GM19372 (cell line): ENCODE measurements around the gene PLGRKT.
"Not testable (repeated sequence)": the region's sequence is repeated elsewhere in the genome, so short reads cannot be mapped to it uniquely, and the experiment has no call there.

Experiments used
- ATAC-seq: cut with Tn5 transposase; IDR thresholded peaks from one replicate; pipeline ENCODE4 v1.9.1; 2021; ENCODE audit warnings: mild to moderate bottlenecking, low read depth, moderate library complexity; ENCODE audit not compliant: unreplicated experiment

Gene PLGRKT, protein sequence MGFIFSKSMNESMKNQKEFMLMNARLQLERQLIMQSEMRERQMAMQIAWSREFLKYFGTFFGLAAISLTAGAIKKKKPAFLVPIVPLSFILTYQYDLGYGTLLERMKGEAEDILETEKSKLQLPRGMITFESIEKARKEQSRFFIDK

DNA sequence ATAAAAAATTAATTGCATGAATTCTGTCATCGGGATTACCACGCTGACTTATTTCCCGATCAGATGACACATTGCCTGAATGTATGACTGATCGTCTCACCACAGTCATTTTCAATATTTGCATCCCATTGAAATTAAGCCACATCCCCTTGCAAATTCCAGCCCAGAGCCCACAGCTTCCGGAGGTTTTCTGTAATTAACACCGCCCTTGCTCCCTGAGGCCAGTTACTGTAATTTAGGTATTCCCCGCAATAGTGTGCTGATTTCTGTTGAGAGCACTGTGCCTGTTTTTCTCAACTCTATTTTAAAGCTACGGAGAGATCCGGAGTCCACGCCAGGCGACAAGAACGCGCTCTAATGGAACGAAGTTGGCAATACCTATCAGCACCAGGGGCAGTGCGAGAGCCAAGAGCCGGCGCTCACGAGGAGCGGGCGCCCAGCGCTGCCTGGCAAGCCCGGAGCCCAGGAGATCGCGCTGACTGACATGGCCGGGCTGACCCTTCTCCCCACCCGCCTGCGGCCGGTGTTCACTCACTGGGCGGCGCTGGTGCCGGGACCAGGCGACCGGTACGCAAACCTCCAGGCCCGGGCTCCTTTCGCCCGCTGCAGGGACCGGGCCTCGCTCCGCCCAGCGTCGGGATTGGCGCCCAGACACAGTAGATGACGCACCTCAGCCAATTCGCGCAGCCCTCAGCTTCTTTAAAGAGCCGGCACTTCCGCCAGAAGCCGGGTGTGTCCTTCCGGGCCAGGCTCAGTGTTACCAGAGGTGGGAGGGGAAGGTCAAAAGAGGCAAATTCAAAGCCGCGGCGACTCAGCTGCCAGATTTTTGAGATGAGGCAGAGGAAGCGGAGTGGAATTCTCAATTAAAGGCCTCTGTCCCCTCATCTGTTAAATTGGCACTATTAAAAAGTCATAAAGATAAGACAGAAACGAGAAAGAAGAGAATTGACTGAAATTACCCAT, at the start of gene PLGRKT:
TSS of gene PLGRKT (minus strand) at position 672 of the 963 bp plus-strand sequence. CDS start 5,948 bp downstream, outside the sequence.
- ATAC-seq, result peak; percentile 77

DNA sequence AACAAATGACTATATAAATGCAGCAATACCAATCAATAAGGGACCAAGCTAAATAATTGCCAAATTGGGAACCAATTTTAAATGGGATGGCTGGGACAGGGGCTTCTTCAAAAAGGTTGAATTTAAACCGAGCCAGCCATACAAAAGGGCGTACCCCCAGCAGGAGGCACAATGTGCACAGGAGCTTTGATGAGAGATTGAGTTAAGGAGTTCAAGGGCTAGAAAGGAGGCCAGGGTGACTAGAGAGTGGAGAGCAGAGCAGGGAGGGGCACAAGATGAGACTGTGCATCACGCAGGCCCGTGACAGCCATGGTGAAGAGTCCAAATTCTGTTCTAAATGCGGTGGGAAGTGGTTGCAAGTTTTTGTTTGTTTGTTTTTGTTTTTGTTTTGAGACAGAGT, 49.3 kb upstream of the PLGRKT start:
- no peak for ATAC-seq

DNA sequence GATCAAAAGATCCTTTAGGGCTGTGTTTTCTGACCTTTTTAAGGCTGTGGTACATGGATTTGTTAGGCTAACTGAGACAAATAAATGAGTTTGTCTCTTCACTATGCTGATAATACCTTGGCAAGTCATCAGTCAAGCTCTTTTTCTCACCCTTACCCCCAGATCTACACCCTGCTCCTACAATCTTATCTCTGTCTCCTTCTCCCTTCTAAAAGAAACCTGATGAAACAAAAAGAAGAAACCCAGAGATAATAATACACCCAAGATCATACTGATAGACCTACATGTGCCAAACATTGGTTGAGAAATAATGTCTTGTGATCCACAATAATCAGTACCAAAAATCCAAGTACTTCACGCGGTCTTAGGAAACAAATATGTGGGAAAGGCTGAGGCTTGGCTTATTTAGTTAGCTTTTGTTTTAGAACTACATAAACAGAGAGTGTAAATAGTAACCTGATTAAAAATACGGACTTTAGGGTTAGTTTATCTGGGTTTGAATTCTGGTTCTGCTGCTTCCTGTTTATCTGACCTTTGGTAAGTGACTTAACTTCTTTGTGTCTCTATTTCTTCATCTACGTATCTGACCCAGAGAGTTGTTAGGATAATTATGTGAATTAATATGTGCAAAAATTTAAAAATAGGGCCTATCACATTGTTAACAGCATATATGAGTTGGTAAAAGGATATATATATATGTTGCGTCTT, 47.8 kb upstream of the PLGRKT start:
- no peak for ATAC-seq

DNA sequence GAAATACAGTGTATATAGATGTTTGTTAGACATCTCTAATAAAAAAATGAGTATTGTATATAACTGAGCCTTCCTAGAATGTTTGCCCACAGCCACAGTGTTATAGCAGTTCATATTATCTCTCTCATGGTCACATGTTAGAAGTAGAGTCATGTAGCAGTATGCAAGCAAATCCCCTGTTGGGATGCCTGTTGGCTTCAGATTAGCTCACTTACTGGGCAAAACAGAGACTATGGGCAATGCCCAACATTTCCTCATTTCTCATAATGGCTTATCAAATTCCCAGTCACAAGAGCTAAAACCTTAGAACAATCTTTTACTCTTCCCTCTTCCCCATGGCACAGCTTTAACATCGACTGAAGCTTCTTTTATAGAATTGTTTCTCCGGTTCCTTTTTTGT, 45.6 kb upstream of the PLGRKT start:
- no peak for ATAC-seq

DNA sequence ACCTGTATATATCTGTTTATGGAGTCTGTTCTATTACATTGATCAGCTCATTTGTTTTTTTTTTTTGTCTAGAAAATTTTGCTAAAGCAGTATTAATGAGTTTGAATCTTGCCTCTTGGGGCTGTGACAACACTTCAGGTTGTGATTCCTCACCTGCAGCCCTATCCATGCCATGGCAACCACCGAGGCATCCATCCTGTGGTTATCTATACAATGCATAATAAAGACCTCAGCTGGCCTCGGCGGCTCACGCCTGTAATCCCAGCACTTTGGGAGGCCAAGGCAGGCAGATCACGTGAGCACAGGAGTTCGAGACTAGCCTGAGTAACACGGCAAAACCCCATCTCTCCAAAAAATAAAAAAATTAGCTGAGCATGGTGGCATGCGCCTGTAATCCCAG, 44.5 kb upstream of the PLGRKT start:
- no peak for ATAC-seq

DNA sequence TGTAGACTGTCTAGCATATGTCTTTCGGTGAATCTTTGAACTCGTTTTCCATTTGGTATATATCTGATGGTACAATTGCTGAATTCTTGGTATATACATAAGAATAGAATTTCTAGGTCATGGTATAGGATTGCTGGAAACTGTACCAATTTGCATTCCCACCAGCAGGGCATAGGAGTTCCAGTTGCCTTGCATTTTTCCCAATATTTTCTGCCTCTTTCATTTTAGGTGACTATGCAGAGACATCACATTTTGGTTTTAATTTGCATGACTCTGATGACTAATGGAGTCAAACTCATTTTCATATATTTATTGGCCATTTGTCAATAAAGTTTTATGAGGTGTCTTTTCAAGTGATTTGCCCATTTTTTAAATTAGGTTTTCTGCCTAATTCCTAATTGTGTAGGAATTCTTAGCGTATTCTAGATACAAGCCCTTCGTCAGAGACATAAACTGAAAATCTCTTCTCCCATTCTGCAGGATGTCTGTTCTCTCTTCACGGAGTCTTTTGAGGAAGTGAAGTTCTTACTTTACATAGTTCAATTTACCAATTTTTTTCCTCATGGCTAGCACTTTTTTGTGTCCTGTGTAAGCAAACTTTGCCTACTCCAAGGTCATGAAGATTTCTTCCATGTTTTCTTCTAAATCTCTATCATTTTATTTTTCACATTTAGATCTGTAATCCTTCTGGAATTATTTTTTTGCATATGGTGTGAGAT, 43.8 kb upstream of the PLGRKT start:
- ATAC-seq, result no peak

DNA sequence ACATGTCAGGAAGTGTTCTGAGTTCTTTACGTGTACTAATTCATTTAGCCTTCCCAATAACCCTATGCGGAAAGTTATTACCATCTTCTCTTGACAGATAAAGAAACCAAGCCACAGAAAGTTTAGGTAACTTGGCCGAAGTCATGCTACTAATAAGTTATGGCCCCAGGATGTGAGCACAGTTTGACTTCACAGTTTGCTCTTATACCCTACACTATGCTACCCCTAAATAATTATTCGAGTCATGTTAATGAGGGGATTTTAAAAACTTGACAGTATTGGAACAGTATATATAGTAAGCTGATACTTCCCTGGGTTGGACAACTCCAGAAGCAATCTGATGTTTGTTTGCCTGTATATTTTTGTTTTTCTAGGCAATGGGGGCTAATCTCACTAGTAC, 43.2 kb upstream of the PLGRKT start:
- ATAC-seq, result no peak

DNA sequence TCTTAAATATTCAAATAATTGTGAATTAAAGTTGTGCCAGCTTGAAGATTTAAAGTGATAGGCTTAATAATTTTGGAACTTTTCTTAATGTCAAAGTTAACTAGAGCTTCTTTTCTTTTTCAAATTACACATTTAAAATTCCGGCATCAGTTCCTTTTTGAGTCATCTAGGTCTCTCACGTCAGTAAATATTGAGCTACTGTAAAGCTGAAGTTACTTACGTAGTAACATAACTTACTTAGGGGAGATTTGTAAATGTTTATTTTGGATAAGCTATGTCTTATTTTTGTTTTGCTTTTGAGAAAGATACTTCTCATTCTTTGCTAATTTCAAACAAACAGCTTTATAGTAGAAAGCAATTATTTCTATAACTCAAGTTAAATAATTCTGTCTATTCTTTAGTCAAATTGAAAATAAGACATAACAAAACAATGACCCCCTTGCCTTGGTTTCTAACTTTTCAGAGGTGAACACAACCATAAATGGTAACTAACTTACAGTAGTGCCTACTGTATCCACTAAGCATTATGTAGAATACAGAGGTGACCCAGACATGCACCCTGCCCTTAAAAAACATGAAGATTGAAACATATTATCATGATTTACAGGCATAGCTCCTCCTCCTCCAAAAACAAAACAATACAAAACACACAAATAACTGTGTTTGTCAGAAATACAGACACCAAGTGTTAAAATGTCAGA, 42.4 kb upstream of the PLGRKT start:
- ATAC-seq, result no peak

DNA sequence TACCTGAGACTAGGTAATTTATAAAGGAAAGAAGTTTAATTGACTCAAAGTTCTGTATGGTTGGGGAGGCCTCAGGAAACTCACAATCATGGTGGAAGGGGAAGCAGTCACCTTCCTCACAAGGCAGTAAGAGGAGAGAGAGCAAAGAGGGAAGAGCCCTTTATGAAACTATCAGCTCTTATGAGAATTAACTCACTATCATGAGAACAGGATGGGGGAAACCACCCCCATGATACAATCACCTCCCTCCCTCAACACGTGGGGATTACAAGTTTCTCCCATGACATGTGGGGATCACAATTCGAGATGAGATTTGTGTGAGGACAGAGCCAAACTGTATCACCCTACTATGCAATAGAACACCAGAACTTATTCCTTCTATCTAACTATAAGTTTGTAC, 40.5 kb upstream of the PLGRKT start:
- ATAC-seq, result no peak

DNA sequence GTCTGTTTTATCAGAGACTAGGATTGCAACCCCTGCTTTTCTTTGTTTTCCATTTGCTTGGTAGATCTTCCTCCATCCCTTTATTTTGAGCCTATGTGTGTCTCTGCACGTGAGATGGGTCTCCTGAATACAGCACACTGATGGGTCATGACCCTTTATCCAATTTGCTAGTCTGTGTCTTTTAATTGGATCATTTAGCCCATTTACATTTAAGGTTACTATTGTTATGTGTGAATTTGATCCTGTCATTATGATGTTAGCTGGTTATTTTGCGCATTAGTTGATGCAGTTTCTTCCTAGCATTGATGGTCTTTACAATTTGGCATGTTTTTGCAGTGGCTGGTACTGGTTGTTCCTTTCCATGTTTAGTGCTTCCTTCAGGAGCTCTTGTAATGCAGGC, 37.9 kb upstream of the PLGRKT start:
- not testable (repeated sequence) for ATAC-seq

DNA sequence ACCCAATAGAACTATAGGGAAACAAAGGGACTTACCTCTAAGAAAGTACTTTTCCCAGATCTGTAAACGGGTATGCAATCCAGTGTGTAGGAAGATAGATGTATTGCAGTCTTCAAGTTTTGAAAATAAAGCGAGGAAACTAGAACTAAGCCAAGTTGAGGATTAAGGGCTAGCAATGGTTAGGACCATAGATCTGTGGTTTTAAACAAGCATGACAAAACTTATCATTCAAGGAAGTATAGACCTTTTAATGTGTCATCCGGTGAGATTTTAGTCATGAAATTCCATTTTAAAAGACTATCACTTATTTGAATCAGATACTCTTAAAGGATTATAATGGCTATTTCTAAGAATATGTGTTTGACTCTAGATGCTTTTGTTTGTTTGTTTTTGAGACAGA, 33.1 kb upstream of the PLGRKT start:
- ATAC-seq, result no peak

DNA sequence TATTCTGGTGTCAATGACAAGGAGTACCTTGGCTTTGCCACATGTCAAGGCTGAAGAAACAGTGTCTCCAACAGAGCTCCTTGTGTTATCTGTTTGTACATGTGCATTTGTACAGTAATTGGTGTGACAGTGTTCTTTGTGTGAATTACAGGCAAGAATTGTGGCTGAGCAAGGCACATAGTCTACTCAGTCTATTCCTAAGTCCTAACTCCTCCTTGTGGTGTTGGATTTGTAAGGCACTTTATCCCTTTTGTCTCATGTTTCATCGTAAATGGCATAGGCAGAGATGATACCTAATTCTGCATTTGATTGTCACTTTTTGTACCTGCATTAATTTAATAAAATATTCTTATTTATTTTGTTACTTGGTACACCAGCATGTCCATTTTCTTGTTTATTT, 32.4 kb upstream of the PLGRKT start:
- no peak for ATAC-seq

DNA sequence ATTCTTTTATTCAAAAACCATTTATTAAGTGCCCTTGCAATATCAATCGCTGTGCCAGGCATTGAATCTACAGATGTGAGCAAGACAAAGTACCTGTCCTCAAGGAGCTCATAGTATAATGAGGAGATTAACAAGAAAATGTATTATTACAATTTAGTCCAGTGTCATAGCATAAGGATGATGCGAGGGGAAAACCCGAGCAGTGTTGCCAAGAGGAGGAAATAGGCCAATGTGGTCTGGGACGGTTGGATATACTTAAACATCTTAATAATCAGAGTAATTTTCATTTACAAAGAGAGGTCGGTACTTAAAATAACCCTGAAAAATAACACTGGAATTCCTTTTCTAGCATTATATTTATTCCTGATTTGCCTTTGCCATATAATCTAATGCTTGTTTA, 31.1 kb upstream of the PLGRKT start:
- no peak for ATAC-seq

DNA sequence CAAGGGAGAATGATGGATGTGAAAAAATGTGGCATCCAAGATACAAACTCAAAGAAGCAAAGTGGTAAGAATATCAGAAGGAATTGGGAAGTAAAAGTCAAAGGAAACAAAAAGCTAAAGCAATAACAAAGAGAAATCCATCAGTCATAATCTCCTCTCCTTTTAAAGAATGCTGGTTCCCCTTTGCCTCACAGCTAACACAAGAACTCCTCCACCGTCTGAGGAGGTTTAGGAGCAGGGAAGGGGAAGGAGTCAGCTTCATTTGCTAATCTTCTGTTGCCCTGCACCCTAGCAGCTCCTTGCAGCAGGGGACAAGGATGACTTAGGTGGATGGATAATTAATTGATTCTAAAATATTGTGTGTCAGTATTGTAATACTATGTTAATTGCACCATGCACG, 29.0 kb upstream of the PLGRKT start:
- no peak for ATAC-seq

DNA sequence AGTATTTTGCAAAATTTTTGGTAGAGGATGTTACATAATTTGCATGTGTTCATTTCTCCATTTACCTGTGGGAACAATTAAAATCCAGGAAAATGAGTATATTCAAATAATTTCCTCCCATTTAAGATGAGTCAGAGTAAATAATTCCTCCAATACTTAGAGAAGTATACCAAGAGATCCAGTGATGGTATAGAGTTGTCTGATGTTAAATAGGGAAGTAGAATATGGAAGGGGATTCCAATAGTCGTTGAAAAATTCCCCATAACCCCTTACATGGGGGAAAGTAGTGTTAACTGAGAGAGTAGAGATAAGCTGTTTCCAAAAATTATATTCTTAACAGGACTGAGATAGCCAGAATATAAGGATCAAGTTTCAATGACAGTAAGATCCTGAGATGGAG, 28.3 kb upstream of the PLGRKT start:
- ATAC-seq, result no peak

DNA sequence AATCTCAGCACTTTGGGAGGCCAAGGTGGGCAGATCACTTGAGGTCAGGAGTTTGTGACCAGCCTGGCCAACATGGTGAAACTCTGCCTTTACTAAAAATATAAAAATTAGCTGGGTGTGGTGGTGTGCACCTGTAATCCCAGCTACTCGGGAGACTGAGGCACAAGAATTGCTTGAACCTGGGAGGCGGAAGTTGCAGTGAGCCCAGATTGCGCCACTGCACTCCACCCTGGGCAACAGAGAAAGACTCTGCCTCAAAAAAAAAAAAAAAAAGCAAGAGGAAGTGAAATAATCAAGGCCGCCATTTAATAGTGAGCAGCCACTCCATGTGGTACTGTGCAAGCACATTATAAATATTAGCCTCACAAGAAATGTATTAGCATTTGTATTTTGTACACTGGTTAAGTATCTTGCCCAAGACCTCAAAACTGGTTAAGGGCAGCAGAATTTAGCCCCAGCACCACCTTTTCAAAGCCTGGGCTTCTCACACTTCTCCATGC, 27.2 kb upstream of the PLGRKT start:
- not testable (repeated sequence) for ATAC-seq

DNA sequence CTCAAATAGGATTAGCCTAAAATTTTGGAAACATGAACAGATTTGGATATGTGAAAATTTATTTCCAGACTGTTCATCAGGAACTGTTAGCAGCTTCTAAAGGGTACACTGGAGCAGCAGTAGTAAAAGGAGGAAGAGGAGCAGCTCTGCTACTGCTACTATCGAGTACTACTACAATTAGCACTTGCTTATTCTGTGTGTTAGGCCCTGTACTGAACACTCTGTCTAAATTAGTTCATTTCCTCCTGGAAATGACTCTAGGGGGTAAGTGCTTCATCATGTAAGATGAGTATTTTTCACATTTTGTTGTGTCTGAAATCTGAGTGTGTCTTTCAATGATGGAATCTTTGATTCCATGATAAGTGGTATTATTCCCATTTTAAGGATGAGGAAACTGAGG, 22.4 kb upstream of the PLGRKT start:
- ATAC-seq, result no peak

DNA sequence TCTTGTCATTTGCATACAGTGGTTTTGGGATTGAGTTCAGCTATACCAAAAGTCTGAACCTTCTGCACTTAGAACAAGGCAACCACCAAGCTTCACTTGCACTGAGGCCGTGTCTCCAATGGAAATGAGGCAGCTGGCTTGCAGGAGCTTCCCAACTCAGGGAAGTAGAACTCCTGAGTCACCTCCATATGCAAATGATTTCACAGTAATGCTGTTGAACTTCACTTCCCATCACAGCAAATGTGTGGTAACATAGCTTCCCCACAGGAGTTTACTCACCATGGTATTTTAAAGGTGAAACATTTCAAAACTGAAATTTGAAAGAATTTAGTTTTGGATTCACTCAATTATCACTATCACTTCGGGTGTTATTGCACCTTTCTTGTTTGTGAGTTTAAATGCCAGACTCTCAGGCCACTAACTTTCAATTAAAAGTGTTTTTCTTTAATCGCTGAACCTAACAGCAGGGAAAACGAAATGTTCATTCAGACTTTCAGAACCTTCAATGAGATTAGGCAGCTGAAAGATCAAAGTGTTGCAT, 21.6 kb upstream of the PLGRKT start:
- no peak for ATAC-seq

DNA sequence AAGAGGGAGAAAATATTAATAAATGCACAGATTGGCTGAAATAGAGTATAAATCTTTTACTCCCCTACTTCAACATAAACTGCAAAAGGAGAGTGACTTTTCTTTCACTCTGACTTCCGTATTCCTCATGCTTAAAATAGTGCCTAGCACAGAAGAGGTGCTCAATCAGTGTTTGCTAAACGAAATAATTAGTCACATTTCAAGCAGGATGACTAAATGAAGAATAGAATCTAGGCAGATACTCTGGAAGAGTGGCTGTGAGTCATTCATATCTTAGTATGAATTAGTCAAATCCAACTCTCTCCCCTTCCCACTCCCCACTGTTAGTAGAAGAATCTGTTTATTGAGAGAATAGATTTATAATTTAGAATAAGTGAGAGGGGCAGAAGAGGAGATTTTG, 17.5 kb upstream of the PLGRKT start:
- ATAC-seq, result no peak

DNA sequence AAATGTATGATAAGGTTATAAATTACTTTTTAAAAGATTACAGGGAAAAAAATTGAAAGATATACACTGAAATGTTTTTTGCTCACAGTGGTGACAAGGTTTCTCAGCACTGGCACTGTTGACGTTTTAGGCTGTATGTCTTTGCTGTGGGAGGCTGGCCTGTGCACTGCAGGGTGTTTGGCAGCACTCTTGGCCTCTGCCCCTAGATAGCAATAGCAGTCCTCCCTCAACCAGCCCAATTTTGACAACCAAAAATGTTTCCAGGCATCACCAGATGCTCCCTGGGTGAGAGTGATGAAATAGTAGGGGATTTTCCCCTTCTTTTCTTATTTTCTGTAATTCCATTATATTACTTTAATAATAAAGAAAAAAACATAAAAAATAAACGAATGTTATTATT, 15.9 kb upstream of the PLGRKT start:
- no peak for ATAC-seq
